MM.1S (cell line): ENCODE data around the gene PIAS3.

Experiments used
- DNase-seq: peaks from one replicate; pipeline ENCODE4 v3.0.0-alpha.2; 2015
- H2AFZ ChIP-seq: fragments of 300-600 bp; sonication (generic); 2 replicates; pipeline ENCODE4 v1.6.0; 2016; ENCODE audit warnings: antibody characterized with exemption, low read length
- H3F3A ChIP-seq: fragments of 300-600 bp; sonication (generic); 2 replicates; pipeline ENCODE4 v1.6.1; 2016; ENCODE audit warnings: mild to moderate bottlenecking, antibody characterized with exemption, low read length, moderate library complexity, mixed read lengths; ENCODE audit not compliant: insufficient read depth
- H3K27ac ChIP-seq: fragments of 300-600 bp; sonication (generic); 2 replicates; pipeline ENCODE4 v1.5.1; 2016; ENCODE audit warnings: mild to moderate bottlenecking, low read length
- H3K27me3 ChIP-seq: fragments of 300-600 bp; sonication (generic); replicated peaks from 2 replicates; pipeline ENCODE4 v1.6.0; 2016; ENCODE audit warnings: low read length; ENCODE audit not compliant: insufficient read depth
- H3K36me3 ChIP-seq: fragments of 300-600 bp; sonication (generic); replicated peaks from 2 replicates; pipeline ENCODE4 v1.6.1; 2016; ENCODE audit warnings: mild to moderate bottlenecking, low read length, mixed read lengths; ENCODE audit not compliant: insufficient read depth
- H3K4me1 ChIP-seq: fragments of 300-600 bp; sonication (generic); 2 replicates; pipeline ENCODE4 v1.6.1; 2016; ENCODE audit warnings: low read length, mixed read lengths
- H3K4me2 ChIP-seq: fragments of 300-600 bp; sonication (generic); 2 replicates; pipeline ENCODE4 v1.6.0; 2016; ENCODE audit warnings: low read depth, low read length
- H3K4me3 ChIP-seq: fragments of 300-600 bp; sonication (generic); 2 replicates; pipeline ENCODE4 v1.5.1; 2016; ENCODE audit warnings: low read length, mixed read lengths
- H3K79me2 ChIP-seq: fragments of 300-600 bp; sonication (generic); 2 replicates; pipeline ENCODE4 v1.6.1; 2016; ENCODE audit warnings: mixed run types, low read length, mixed read lengths
- H3K9ac ChIP-seq: fragments of 300-600 bp; sonication (generic); 2 replicates; pipeline ENCODE4 v1.6.1; 2016; ENCODE audit warnings: low read length, mixed read lengths
- H3K9me2 ChIP-seq: fragments of 300-600 bp; sonication (generic); replicated peaks from 2 replicates; pipeline ENCODE4 v1.6.1; 2016; ENCODE audit warnings: mild to moderate bottlenecking, low read length, mixed read lengths; ENCODE audit not compliant: insufficient read depth
- H3K9me3 ChIP-seq: fragments of 300-600 bp; sonication (generic); replicated peaks from 2 replicates; pipeline ENCODE4 v1.6.1; 2016; ENCODE audit warnings: mild to moderate bottlenecking, low read length, mixed read lengths; ENCODE audit not compliant: insufficient read depth
- H4K20me1 ChIP-seq: fragments of 300-600 bp; sonication (generic); 2 replicates; pipeline ENCODE4 v1.6.1; 2016; ENCODE audit warnings: mild to moderate bottlenecking, low read length, moderate library complexity, mixed read lengths; ENCODE audit not compliant: insufficient read depth
- EZH2 ChIP-seq: fragments of 300-600 bp; sonication (generic); optimal IDR thresholded peaks from 2 replicates; pipeline ENCODE3; 2017; ENCODE audit warnings: low read depth, mild to moderate bottlenecking, antibody characterized with exemption, low read length, mixed read lengths
- EZH2phosphoT487 ChIP-seq: fragments of 300-600 bp; sonication (generic); IDR thresholded peaks from 2 replicates; pipeline ENCODE4 v1.6.1; 2018; ENCODE audit warnings: antibody characterized with exemption, low read length
- TF ChIP-seq, protein P1 (sequence below): fragments of 300-600 bp; sonication (generic); IDR thresholded peaks from 2 replicates; pipeline ENCODE4 v1.5.1; 2016; ENCODE audit warnings: antibody characterized with exemption, low read length, mixed read lengths

Gene PIAS3

DNA sequence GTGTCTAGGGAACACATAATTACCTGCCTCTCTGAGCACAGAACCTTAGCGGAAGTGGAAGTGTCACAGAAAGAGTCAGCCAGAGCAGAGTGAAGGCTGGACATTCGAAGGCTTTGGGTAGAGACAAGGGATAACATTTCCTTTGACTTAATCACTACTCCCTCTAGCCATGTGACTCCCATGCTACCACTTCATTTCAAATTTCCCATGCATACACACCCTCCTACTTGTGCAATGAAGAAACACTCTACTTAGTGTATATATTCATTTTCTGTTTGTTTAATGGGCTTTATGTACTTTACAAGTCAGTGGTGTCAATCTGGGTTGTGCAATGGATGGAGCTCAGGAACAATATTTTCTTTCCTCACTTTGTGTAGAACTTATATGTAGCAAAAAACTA, 19.8 kb upstream of the PIAS3 start:
- H3K4me2 ChIP-seq: no peak overlapping the region
- no peak overlapping the region for H3K27ac ChIP-seq
- H4K20me1 ChIP-seq: no peaks in the 10 kb centered on the region
- no peaks in the 10 kb centered on the region for H3F3A ChIP-seq
- TF ChIP-seq, protein P1, sequence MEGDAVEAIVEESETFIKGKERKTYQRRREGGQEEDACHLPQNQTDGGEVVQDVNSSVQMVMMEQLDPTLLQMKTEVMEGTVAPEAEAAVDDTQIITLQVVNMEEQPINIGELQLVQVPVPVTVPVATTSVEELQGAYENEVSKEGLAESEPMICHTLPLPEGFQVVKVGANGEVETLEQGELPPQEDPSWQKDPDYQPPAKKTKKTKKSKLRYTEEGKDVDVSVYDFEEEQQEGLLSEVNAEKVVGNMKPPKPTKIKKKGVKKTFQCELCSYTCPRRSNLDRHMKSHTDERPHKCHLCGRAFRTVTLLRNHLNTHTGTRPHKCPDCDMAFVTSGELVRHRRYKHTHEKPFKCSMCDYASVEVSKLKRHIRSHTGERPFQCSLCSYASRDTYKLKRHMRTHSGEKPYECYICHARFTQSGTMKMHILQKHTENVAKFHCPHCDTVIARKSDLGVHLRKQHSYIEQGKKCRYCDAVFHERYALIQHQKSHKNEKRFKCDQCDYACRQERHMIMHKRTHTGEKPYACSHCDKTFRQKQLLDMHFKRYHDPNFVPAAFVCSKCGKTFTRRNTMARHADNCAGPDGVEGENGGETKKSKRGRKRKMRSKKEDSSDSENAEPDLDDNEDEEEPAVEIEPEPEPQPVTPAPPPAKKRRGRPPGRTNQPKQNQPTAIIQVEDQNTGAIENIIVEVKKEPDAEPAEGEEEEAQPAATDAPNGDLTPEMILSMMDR: no peak
- TF ChIP-seq EZH2phosphoT487: no peak
- TF ChIP-seq EZH2: no peak
- H3K9me2 ChIP-seq: no peaks in the 10 kb centered on the region
- no peaks in the 10 kb centered on the region for H3K9me3 ChIP-seq
- no peak overlapping the region for H2AFZ ChIP-seq
- no peaks in the 10 kb centered on the region for H3K4me1 ChIP-seq
- H3K36me3 ChIP-seq: no peaks in the 10 kb centered on the region
- no peak overlapping the region for H3K4me3 ChIP-seq
- H3K27me3 ChIP-seq: peaks cover 13% of the 10 kb centered on the region; the same call in 1 of the 2 replicates
- H3K79me2 ChIP-seq: no peaks in the 10 kb centered on the region
- DNase-seq: no peak
- no peak overlapping the region for H3K9ac ChIP-seq

DNA sequence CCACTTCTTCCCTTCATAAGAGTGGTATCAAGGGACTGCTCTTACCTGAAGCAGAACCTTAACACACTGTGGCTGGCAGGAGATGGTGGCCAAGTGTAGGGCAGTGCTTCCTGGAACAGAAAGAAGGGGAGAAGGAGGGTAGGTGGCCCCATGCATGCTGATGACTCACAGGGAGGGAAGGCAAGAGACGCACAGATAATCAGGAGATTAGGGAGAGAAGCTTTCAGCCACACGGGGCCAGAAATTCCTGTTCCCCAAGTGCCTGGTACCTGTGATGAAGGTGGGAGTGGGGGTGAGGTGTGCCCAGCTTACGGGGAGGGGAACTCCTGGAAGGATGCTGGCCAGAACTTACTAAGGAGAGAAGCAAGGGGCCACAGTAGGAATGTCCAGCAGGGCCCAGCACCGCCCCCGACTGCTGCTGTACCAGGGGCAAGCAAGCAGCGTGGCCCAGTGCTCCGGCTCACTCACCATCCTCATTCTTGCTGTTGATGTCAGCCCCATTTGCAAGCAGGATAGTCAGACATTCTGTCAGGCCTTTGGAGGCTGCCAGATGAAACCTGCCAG, 19.1 kb upstream of the PIAS3 start:
- no peak for TF ChIP-seq EZH2
- TF ChIP-seq, protein P1: no peak
- no peak for TF ChIP-seq EZH2phosphoT487
- Histone ChIP-seq H3K4me1 (no peaks in the 10 kb centered on the region), H4K20me1 (no peaks in the 10 kb centered on the region), H3K36me3 (no peaks in the 10 kb centered on the region), H3F3A (no peaks in the 10 kb centered on the region), H2AFZ (no peak overlapping the region), H3K9me3 (no peaks in the 10 kb centered on the region), H3K79me2 (no peaks in the 10 kb centered on the region), H3K9ac (no peak overlapping the region), H3K27ac (no peak overlapping the region), H3K4me3 (no peak overlapping the region), H3K4me2 (no peak overlapping the region), H3K27me3 (peaks cover 12% of the 10 kb centered on the region; the same call in 1 of the 2 replicates), H3K9me2 (no peaks in the 10 kb centered on the region)
- DNase-seq: no peak

DNA sequence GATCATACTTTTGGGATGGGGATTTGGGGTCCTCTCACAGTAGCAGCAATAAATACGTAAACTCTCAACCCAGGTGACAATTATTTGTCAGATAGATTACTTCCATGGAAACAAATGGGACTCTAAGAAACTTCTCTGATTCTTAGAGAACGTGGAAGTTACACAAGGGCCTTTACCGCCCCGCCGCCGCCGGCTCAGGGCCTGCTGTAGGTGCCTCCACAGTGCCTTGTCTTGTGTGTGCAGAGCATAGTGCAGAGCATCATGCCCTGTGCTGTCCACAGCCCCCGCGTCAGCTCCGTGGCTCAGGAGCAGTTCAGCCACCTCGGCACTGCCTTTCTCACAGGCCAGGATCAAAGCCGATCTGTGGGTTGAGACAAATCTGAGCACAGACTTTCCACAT, 15.8 kb upstream of the PIAS3 start:
- Histone ChIP-seq H3K36me3 (no peaks in the 10 kb centered on the region), H3K27me3 (peaks cover 19% of the 10 kb centered on the region; the same call in 1 of the 2 replicates), H3K9me2 (no peaks in the 10 kb centered on the region), H3K4me2 (no peak overlapping the region), H3K27ac (no peak overlapping the region), H2AFZ (no peak overlapping the region), H3K4me3 (no peak overlapping the region), H3F3A (0 out of 2 replicates have a peak, but pooled peaks cover 5% of the 10 kb centered on the region), H3K79me2 (no peaks in the 10 kb centered on the region), H3K9me3 (no peaks in the 10 kb centered on the region), H3K9ac (no peak overlapping the region), H4K20me1 (no peaks in the 10 kb centered on the region), H3K4me1 (peaks cover 6% of the 10 kb centered on the region)
- no peak for DNase-seq
- TF ChIP-seq, protein P1: no peak
- TF ChIP-seq EZH2phosphoT487: no peak
- TF ChIP-seq EZH2: no peak
